HCT116 (cell line): ENCODE data around the gene ACACA. TPM values are rescaled to one million over a fixed set of nuclear protein-coding genes. Genes with fewer than 3 reads are reported as not detected.

Experiments used
- ATAC-seq: fragments of 200-7000 bp; cut with Tn5 transposase; 2 replicates; pipeline ENCODE4 v1.9.1; 2020; ENCODE audit warnings: mild to moderate bottlenecking, moderate library complexity
- BruUV-seq: library from RNA; stranded (reverse); fragments of 400-500 nt; replicated peaks from 2 replicates; lab custom pipeline; 2021; lab: Mats Ljungman, UMichigan
- CTCF ChIA-PET: fragments of 300-600 bp; sonication (Branson Sonifier 250); formaldehyde crosslinking; loops from one replicate; lab custom pipeline; 2021; ENCODE audit warnings: antibody characterized with exemption; lab: Charles Lee
- POLR2A ChIA-PET: fragments of 300-600, 350-600 bp; sonication (Branson Sonifier 250); formaldehyde crosslinking; loops from one replicate; lab custom pipeline; 2021; ENCODE audit warnings: antibody characterized with exemption; lab: Charles Lee
- RAD21 ChIA-PET, 2 experiments: fragments of 300-600 bp; sonication (Branson Sonifier 250); formaldehyde crosslinking; loops; one replicate each; lab custom pipeline; 2023; ENCODE audit warnings: low total read pairs in 2 of 2; ENCODE audit not compliant: uncharacterized antibody in 2 of 2, unreplicated experiment in 2 of 2, low non-redundant PET in 1 of 2; lab: Charles Lee
- DNase-seq: peaks from one replicate; pipeline ENCODE4 v3.0.0-alpha.2; 2010; ENCODE audit warnings: low read depth, low spot score
- H2AFZ ChIP-seq: fragments of 200-600 bp; shearing (Covaris generic), sonication (generic); 2 replicates; pipeline ENCODE4 v1.6.1; 2017; ENCODE audit warnings: low read depth, mixed run types, mixed read lengths, antibody characterized with exemption, low read length; ENCODE audit not compliant: poor library complexity, severe bottlenecking
- H3K27ac ChIP-seq: 2 replicates; pipeline ENCODE4 v1.5.1; 2012; ENCODE audit warnings: low read depth, low read length
- H3K27me3 ChIP-seq: fragments of 200-600 bp; sonication (generic); 2 replicates; pipeline ENCODE4 v1.6.1; 2016; ENCODE audit warnings: mixed run types, low read length, mixed read lengths; ENCODE audit not compliant: insufficient read depth
- H3K36me3 ChIP-seq, 2 experiments: fragments of 200-500 bp in 1 of 2; fragments of 200-600 bp in 1 of 2; sonication (Bioruptor generic) in 1 of 2; sonication (generic) in 1 of 2; 2 replicates each; pipeline versions ENCODE4 v1.5.1 to v1.6.1; 2014 to 2016; ENCODE audit warnings: low read length in 2 of 2, inconsistent platforms in 1 of 2, mixed read lengths in 1 of 2, mixed run types in 1 of 2; ENCODE audit not compliant: insufficient read depth in 2 of 2, control insufficient read depth in 1 of 2
- H3K4me1 ChIP-seq, 2 experiments: fragments of 200-600 bp in 1 of 2; sonication (generic) in 1 of 2; 2 replicates each; pipeline versions ENCODE4 v1.5.1 to v1.6.1; 2012 to 2017; ENCODE audit warnings: low read length in 2 of 2, inconsistent platforms in 1 of 2, mild to moderate bottlenecking in 1 of 2, mixed read lengths in 1 of 2, mixed run types in 1 of 2, moderate library complexity in 1 of 2; ENCODE audit not compliant: insufficient read depth in 2 of 2, control insufficient read depth in 1 of 2
- H3K4me2 ChIP-seq: fragments of 200-600 bp; sonication (generic); 2 replicates; pipeline ENCODE4 v1.6.1; 2017; ENCODE audit warnings: mixed run types, low read length, mixed read lengths
- H3K4me3 ChIP-seq, 2 experiments: fragments of 200-600 bp in 1 of 2; sonication (generic) in 1 of 2; replicated peaks in 1 of 2; 2 replicates each; pipeline ENCODE4 v1.5.1; 2011 to 2016; ENCODE audit warnings: low read length in 2 of 2, control low read depth in 1 of 2, low read depth in 1 of 2, mild to moderate bottlenecking in 1 of 2, mixed read lengths in 1 of 2, mixed run types in 1 of 2
- H3K79me2 ChIP-seq: fragments of 200-600 bp; sonication (generic); 2 replicates; pipeline ENCODE4 v1.6.1; 2017; ENCODE audit warnings: mild to moderate bottlenecking, mixed run types, low read length, moderate library complexity, mixed read lengths; ENCODE audit not compliant: insufficient read depth
- H3K9ac ChIP-seq: fragments of 200-600 bp; sonication (generic); 2 replicates; pipeline ENCODE4 v1.6.1; 2016; ENCODE audit warnings: low read length, mixed read lengths
- H3K9me2 ChIP-seq: fragments of 200-600 bp; sonication (generic), shearing (Covaris generic); 2 replicates; pipeline ENCODE4 v1.6.1; 2017; ENCODE audit warnings: mixed run types, mild to moderate bottlenecking, moderate library complexity; ENCODE audit not compliant: insufficient read depth
- H3K9me3 ChIP-seq, 2 experiments: fragments of 200-500 bp in 1 of 2; fragments of 200-600 bp in 1 of 2; sonication (Bioruptor generic) in 1 of 2; sonication (generic) in 1 of 2; 2 replicates each; pipeline ENCODE4 v1.6.1; 2014 to 2017; ENCODE audit warnings: low read length in 2 of 2, mixed read lengths in 2 of 2, inconsistent platforms in 1 of 2, low read depth in 1 of 2, mild to moderate bottlenecking in 1 of 2, mixed run types in 1 of 2, moderate library complexity in 1 of 2; ENCODE audit not compliant: control insufficient read depth in 1 of 2, insufficient read depth in 1 of 2
- H4K20me1 ChIP-seq: fragments of 200-600 bp; sonication (generic), shearing (Covaris generic); 2 replicates; pipeline ENCODE4 v1.6.1; 2017; ENCODE audit warnings: mixed run types, mild to moderate bottlenecking, moderate library complexity; ENCODE audit not compliant: insufficient read depth
- EZH2phosphoT487 ChIP-seq: fragments of 200-600 bp; IDR thresholded peaks from 2 replicates; pipeline ENCODE4 v1.6.1; 2018; ENCODE audit warnings: antibody characterized with exemption, borderline replicate concordance
- POLR2A ChIP-seq: IDR thresholded peaks from 2 replicates; pipeline ENCODE4 v1.7.0; 2011; ENCODE audit warnings: borderline replicate concordance; ENCODE audit not compliant: insufficient read depth, insufficient read length; ENCODE audit errors: extremely low read depth
- RAD21 ChIP-seq: IDR thresholded peaks from 2 replicates; pipeline ENCODE4 v1.6.1; 2012; ENCODE audit warnings: low read depth, mild to moderate bottlenecking
- SP1 ChIP-seq: IDR thresholded peaks from 2 replicates; pipeline ENCODE4 v1.6.1; 2012; ENCODE audit warnings: low read depth
- TCF7L2 ChIP-seq: IDR thresholded peaks from 2 replicates; pipeline ENCODE4 v1.7.0; 2011; ENCODE audit warnings: borderline replicate concordance, inconsistent platforms; ENCODE audit not compliant: insufficient read depth, insufficient read length; ENCODE audit errors: extremely low read depth
- YY1 ChIP-seq: IDR thresholded peaks from 2 replicates; pipeline ENCODE4 v1.6.1; 2011; ENCODE audit warnings: low read length, low read depth, moderate library complexity, mild to moderate bottlenecking; ENCODE audit not compliant: insufficient replicate concordance; ENCODE audit errors: extremely low read depth
- ZBTB33 ChIP-seq: IDR thresholded peaks from 2 replicates; pipeline ENCODE4 v1.6.1; 2011; ENCODE audit warnings: mild to moderate bottlenecking, low read length, moderate library complexity; ENCODE audit not compliant: insufficient replicate concordance; ENCODE audit errors: extremely low read depth
- ZFX ChIP-seq: fragments of 450-650 bp; IDR thresholded peaks from 2 replicates; pipeline ENCODE4 v1.6.1; 2017
- ZNF274 ChIP-seq: fragments of 200-500 bp; sonication (Bioruptor generic); IDR thresholded peaks from 2 replicates; pipeline ENCODE4 v1.6.1; 2014; ENCODE audit warnings: mild to moderate bottlenecking, low read depth, low read length, inconsistent platforms
- intact Hi-C: fragments of 100-400 bp; cut with micrococcal nuclease; formaldehyde crosslinking; loops from 2 replicates; pipeline ENCODE4 v1.10.0; 2022
- total RNA-seq: library from RNA; stranded (reverse); gene quantifications from one replicate; pipeline ENCODE4 v1.2.1, GENCODE V29; 2021; ENCODE audit not compliant: unreplicated experiment

The ACACA gene
- total RNA-seq, 1 experiment from 2014 or later: 161 TPM

GRCh38 chr17:37060928-37061327 lies 345.7 kb downstream of the ACACA start (continued):
- TF ChIP-seq YY1 (no peak), ZBTB33 (no peak)

GRCh38 chr17:37060094-37060493 lies 346.5 kb downstream of the ACACA start:
- POLR2A ChIA-PET: interaction anchor here (1.2 kb wide), 1 partner anchor 8 kb away, joined by 4 read pairs; no protein-coding TSS in a partner anchor
- no TSS peak for BruUV-seq
- Histone ChIP-seq H3K9ac (no peak overlapping the region), H3K27ac (no peak overlapping the region), H3K4me3 (no peak overlapping the region), H3K4me1 (no peaks in the 10 kb centered on the region), H3K4me2 (no peak overlapping the region), H2AFZ (no peak overlapping the region), H3K36me3 (peaks cover 5 to 10% of the 10 kb centered on the region in 2 experiments), H3K27me3 (no peaks in the 10 kb centered on the region), H3K9me3 (no peaks in the 10 kb centered on the region), H3K79me2 (no peaks in the 10 kb centered on the region), H3K9me2 (no peaks in the 10 kb centered on the region), H4K20me1 (no peaks in the 10 kb centered on the region)
- TF ChIP-seq YY1: no peak
- no peak for TF ChIP-seq RAD21
- no peak for TF ChIP-seq ZNF274
- TF ChIP-seq TCF7L2: no peak
- TF ChIP-seq EZH2phosphoT487: no peak
- no peak for TF ChIP-seq POLR2A
- TF ChIP-seq ZFX: no peak
- TF ChIP-seq SP1: no peak
- RAD21 ChIA-PET: no interaction called here
- DNase-seq: no peak
- intact Hi-C loops: no loop called here
- ATAC-seq: no peak
- CTCF ChIA-PET: no interaction called here
